ENCODE measurements around the gene SRSF4.
"Not testable (repeated sequence)": the region's sequence is repeated elsewhere in the genome, so short reads cannot be mapped to it uniquely, and the experiment has no call there.

SRSF4 gene

DNA sequence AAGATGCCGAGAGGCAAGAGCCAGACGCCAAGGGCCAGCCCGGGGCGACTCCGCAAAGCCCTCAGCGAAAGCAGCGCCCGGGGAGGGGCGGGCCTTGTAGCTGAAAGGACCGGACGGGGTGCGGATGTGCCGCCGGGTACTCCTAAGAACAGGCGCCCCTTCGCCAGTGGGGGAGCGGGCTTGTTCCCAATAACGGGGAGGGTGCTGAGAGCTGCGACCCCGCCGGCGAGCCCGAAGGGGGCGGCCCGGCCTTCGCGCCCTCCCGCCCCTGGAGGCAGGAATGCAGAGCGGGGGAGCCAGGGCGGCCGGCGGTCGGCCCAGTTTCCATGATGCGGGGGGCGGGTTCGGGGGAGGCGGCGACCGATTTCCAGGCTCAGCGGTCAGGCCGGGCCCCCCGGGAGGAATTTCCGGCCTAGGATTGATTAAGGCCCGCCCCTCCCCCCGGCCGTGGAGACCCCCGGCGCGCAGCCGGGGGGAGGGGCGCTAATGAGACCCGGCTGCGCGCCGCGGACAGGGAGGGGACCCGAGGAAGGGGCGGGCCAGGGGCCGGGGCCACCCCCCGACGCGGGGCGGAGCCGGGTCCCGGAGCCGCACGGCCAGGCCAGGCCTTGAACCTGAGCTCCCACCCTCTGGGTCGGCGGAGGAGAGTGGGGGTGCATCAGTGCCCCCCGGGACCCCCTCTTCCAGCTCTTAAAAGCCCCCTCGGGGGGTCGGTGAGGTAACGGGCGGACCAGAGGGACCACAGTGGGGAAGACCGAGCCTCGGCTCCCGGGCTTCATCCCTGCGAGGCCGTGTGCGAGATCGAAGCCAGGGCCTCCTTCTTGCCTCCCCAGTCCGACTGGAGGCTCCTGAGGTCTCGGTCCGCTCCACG is 57.1 kb downstream of the SRSF4 start:
- DNase-seq, result peak; percentile 94

GRCh38 chr1:29123887-29124365 is 57.8 kb downstream of the SRSF4 start, which contains the start of gene TMEM200B:
TSS of gene TMEM200B (minus strand) at chr1:29123903. CDS start at chr1:29121828, 2,075 bp downstream.
- DNase-seq, result peak; percentile 31

GRCh38 chr1:29123053-29123886 is 58.4 kb downstream of the SRSF4 start:
- peak; percentile 44 for DNase-seq

DNA sequence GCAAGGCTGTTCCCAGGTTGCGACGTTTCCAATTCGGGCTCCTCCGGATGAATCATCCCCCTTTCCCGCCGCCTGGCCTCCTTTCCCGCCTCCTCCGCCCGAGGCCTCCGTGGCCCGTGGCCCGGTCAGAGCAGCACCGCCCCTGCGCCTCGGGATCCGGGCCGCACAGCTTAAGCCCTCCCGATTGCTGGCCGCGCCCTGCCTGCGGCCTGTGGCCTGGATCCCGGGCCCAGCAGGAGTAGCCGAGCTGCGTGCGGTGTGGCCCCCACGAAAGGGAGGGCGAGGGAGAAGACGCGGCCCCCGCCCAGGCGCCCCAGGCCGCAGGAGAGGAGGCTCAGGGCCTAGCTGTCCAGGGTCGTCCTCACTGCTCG is 59.0 kb downstream of the SRSF4 start:
- DNase-seq, result peak; percentile 80

DNA sequence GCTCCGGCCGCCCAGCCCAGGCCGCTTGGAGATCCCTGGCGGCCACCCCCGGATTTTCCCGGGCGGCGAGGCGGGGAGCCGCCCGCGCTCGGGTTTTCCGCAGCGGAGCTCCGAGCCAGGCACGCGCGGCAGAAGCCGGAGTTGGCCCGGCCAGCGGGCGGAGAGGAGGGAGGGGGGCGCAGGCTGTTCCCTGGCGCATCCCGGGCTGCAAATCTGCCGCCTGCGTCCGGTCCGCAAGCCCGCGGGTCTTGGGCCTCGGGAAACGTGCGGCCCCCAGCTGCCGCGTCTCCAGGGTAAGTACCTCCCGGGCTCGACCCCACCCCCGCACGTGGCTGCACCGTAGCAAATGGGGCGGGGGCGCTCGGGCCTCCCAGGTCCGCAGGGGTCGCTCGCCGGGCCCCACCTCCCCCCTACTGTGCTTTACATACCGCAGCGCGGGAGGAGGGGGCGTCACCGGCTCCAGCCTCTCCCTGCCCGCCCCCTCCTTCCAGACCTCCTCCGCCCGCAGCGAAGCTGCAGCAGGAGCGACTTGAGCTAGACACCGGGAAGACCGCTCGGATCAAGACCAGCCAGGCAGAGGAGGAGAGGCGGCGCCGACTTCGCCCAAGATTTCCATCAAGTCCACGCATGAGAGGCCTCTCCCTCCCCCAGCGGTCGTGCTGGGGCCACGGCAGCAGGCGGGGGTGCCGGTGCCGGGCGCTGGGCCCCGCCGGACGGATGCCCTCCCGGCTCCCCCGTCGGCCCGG is 59.6 kb downstream of the SRSF4 start:
- DNase-seq, result peak; percentile 62

- peak; percentile 19 for DNase-seq
Measured at GRCh38 chr1:29121516-29121935, 60.2 kb downstream of the SRSF4 start.

- DNase-seq, result peak; percentile 67
Measured at GRCh38 chr1:29120947-29121485, 60.7 kb downstream of the SRSF4 start.

DNA sequence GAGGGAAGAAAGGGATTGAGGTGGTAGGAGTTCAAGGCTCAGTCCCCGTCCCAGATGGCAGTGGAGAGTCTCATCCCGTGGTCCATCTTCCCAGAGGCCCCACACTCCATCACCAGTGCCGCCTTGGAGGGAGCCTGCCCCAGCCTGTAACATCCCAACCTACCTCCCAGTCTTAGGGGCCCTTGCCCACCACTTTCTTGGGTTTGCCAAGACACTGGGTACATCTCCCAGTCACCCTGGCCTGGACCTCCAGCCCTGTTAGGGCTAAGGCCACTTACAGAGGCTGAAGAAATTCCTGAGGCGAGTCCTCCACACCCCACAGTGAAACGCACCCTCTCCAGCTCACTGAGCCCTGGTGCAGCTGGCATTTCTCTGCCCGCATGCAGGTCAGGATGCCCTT is 61.3 kb downstream of the SRSF4 start:
- DNase-seq, result no peak

- DNase-seq, result no peak
Measured at GRCh38 chr1:29119121-29119929, 62.4 kb downstream of the SRSF4 start.

GRCh38 chr1:29117381-29117780 is 64.3 kb downstream of the SRSF4 start:
- no peak for DNase-seq

GRCh38 chr1:29114654-29115053 is 67.0 kb downstream of the SRSF4 start:
- DNase-seq, result no peak

DNA sequence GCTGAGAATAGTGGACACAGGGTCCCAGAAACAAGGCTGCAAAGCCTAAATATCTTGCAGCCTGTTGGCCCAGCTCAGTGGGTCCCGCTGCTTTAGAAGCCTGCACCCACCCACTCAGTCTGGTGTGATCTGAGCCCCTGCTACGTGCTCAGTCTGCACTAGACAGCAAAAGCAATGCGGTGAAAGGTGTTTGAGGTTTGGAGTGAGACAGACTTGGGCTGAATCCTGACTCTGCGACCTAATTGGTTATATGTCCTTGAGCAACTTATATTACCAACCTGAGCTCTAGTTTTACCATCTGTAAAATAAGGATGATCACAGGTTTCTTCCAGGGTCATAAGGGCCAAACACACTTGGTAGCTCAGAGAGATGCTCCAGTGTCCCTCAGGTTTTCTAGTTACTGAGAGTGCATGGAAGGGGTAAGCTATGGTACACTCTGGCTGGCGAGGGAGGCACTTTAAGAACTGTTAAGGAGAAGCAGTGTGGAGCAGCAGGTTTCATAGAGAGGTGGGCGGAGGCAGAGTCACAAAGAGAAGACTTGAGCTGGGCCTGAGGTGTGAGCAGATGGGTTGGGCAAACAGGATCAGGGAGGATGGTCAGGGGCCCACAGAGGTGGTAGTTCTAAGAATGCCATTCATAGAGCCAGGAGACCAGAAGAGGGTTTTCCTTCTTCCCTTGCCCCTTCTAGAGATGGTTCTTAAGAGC is 68.1 kb downstream of the SRSF4 start:
- no peak for DNase-seq

DNA sequence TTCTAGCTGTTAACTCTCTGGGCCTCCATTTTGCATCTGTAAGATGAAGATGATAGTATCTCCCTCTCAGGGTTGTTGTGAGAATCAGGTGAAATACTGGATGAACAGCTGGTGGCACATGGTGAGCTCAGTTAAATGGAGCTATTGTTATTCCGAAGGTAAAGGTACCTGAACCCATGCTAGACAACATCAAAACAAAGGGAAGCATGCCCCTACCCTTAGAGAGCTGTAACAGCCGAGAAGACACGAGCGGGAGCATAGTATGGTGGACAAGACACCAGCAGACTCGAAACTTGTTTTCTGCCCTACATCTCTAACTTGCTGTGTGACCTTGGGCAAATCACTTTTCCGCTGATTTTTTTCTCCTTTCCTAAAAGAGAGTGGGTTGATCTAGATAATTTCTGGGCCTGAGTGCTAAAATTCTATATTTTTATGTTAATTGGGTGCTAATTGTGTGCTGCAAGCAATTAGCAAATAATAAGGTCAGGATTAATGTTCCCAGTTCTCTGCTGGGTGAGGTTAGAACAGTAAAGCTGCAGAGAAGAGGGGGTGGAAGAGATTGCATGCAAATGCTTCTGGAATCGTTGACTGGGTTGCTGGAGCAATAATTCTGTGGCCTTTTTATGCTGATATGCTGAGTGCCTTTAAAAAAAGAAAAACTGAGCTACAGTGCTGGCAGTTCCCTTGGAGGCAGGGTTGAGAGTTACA is 68.8 kb downstream of the SRSF4 start:
- no peak for DNase-seq

- not testable (repeated sequence) for DNase-seq
Measured at GRCh38 chr1:29108041-29108440, 73.7 kb downstream of the SRSF4 start.

- no peak for DNase-seq
Measured at GRCh38 chr1:29105822-29106221, 75.9 kb downstream of the SRSF4 start.

- no peak for DNase-seq
Measured at GRCh38 chr1:29100487-29100886, 81.2 kb downstream of the SRSF4 start.

DNA sequence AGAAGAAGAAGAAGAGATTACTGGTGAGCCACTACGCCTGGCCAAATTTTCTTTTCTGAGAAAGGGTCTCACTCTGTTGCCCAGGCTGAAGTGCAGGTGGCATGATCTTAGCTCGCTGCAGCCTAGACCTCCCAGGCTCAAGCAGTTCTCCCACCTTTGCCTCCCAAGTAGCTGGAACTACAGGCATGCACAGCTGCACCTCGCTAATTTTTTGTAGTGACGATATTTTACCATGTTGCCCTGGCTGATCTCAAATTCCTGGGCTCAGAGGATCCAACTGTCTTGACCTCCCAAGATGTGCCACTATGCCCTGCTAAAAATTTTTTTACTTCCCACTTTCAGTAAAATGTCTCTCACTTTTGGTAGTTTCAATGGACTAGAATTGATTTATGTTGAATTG is 82.4 kb downstream of the SRSF4 start:
- no peak for DNase-seq

Measured in fibroblast of skin of scalp (primary cell).